GM19035 (cell line): ENCODE data around the gene NOVA2.

Experiments
- ATAC-seq: cut with Tn5 transposase; IDR thresholded peaks from one replicate; pipeline ENCODE4 v1.9.1; 2021; ENCODE audit not compliant: unreplicated experiment

Gene NOVA2

GRCh38 chr19:45968626-45969025 is 5.0 kb downstream of the NOVA2 start:
- ATAC-seq, result no peak

GRCh38 chr19:45967246-45967645 is 6.4 kb downstream of the NOVA2 start:
- ATAC-seq, result no peak

- ATAC-seq, result no peak
Measured at GRCh38 chr19:45962021-45962420, 11.6 kb downstream of the NOVA2 start.

GRCh38 chr19:45960595-45961235 is 12.9 kb downstream of the NOVA2 start:
- no peak for ATAC-seq

DNA sequence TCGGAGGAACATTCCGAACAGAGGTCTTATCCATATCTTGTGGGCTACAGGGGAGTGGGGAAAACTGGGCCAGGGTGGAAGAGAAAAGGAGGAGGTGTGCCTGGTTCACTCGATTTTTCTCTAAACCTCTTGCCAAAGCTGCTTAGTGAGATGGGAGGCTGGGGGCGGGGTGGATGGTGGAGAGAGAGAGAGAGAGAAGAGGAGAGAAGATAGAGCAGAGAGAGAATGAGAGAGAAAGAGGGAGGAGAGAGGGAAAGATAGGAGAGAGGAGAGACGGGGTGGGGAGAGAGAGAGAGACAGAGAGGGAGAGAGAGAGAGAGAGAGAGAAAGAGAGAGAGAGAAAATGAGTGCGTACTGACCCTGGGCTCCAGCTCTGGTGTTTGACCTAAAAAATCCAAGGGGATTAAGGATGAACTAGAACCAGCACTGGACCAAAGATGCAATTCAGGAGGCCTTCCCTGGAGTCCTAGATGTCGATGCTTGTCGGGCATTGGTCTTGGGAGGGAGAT is 14.1 kb downstream of the NOVA2 start:
- no peak for ATAC-seq

DNA sequence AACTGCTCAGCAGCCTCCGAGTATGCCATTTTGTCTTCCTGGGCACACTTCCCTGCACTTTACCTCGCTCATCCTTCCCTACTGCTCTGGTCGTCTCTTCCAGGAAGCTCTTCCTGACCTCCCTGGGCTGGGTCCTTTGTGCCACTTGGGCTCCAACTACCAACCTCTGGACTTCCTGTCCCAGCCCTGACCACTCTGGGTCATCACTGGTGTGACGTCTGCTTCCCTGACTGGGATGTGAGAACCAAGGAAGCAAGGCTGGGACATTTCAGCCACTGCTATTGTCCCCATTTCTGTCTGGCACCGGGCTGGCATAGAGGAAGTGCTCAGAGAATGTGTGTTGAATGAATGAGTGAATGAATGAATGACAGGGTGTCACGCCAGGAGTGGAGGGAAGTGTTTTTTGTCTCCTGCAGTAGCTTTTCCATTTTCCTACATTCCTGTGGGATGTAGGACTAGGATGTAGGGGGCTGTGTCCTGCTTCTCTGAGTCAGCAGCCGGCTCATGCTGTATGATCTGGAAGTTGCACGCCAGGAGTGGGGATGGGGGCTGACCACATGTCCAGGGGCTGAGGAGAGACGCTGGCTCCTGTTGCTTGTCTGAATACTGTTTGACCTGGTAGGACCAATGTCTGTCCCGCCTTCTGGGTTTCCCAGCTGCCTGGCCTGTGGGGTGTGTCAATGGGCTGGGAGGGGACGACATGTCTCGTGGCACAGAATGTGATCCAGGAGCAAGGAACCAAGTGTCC is 14.7 kb downstream of the NOVA2 start:
- no peak for ATAC-seq

GRCh38 chr19:45958320-45958719 is 15.3 kb downstream of the NOVA2 start:
- ATAC-seq, result no peak

DNA sequence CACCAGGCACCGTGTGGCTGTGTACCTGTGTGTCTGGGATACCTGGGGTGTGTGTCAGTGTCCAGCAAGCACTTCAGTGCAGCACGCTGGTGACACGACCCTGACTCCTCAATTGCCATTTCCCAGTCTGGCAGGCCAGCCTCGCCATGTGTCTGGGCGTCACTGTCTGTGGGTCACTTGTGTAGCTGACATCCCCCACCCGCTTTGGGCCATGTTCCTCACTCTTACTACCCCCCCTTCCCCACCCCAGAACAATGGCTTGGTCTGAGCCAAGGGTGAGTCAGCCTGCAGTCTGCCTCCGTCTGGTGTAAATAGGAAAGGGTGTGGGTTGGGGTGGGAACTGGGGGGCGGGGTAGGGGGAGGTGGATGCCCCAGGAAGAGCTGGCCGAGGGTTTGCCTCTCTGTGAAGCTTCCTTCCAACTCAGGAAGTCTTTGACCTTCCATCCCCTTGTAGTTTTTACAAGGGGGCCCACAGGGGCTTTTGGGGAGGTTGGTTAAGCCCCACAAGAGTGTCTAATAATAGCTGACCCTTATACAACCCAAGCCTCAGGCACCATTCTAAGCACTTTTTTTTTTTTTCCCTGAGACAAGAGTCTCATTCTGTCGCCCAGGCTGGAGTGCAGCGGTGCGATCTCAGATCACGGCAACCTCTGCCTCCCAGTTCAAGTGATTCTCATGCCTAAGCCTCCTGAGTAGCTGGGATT is 17.6 kb downstream of the NOVA2 start:
- ATAC-seq, result no peak

DNA sequence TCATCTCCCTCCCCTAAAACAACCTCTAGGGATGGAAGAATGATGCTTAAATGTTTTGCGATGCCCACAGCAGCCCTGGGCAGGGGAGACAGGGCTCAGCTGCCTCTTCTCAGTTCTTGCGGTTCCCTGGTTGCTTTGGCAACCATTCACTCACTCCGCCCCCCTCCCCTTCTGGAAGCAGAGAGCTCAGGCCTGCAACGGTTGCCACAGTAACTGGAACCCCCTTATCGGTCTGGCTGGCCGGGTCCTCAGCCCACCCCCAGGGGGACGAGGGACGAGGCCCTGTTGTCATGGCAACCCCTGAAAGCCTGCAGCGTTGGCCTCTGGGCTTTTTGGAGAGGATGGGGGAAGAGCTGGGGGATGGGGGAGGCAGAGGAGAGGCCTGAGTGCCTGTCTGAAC is 19.5 kb downstream of the NOVA2 start:
- ATAC-seq, result no peak

DNA sequence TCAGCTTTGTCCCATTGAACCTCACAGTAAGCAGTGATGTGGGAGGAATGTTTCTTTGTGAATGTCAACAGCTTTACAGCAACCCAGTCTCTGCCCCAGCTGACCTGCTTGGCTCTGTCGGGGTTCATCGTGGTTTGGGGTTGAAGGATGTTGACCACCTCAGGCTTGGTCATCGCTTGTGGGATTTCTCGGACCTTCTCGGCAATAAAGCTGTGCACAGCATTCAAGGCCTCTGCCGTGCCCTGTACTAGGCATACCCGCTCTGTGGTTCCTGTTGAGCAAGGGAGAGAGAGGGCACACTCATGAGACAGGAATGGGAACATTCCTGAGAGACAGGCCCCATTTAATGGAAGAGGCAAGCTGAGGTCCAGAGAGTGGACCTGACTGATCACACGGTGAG is 20.0 kb downstream of the NOVA2 start:
- no peak for ATAC-seq

DNA sequence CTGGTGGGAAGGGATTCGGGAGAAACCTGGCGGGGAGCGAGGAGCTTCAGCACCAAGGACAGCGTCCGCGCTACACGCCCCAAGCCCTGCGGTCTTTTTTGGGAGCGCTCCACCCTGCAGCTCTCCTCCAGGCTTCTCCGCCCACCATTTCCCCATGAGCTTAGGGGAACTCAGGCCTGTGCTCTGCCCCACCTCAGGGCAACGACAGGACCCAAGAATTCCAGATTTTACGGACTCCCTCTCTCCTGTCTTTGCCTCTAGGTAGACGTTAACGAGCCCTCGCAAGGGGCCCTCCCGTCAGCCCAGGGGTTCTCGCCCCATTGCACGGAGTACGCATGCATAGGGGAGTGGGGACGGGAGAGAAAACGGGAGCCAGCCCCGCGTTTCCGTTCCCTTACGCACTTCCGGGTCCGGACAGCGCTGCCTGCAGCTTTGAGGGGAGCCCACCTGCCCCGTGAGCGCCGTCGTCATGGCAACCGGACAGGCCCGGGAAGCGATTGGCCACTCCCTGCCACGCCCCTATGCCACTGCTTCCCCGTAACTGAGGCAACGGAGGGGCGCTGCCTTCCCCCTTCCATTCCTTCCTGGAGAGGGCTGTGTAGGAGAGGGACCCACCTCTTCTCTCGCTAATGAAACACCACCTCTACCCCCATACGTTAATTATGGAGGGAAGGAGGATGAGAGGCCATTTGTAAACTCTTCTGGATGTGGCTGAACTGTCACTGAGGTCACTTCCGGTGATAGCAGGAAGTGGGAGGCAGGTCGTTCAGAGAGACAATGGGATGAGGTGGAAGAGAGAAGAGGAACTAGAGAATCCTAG is 20.8 kb downstream of the NOVA2 start:
- no peak for ATAC-seq

DNA sequence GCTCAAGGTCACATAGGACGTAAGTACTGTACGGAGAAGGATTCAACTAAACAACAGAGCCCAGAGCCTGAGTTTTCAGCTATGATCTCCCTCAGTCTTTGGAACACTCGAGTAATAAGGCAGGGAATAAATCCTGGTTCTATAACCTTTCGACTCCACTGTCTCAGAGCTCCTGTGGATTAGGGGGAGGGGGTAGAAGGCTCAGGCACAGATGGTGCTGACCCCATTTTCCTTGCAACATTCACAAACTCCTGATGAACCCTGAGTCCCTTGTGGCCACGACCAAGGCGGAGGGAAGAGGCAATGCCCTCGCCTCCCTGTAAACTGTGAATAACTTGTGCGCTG is 21.4 kb downstream of the NOVA2 start:
- ATAC-seq, result no peak

GRCh38 chr19:45947926-45948325 is 25.7 kb downstream of the NOVA2 start:
- no peak for ATAC-seq

- ATAC-seq, result no peak
Measured at GRCh38 chr19:45940515-45940805, 33.2 kb downstream of the NOVA2 start.

DNA sequence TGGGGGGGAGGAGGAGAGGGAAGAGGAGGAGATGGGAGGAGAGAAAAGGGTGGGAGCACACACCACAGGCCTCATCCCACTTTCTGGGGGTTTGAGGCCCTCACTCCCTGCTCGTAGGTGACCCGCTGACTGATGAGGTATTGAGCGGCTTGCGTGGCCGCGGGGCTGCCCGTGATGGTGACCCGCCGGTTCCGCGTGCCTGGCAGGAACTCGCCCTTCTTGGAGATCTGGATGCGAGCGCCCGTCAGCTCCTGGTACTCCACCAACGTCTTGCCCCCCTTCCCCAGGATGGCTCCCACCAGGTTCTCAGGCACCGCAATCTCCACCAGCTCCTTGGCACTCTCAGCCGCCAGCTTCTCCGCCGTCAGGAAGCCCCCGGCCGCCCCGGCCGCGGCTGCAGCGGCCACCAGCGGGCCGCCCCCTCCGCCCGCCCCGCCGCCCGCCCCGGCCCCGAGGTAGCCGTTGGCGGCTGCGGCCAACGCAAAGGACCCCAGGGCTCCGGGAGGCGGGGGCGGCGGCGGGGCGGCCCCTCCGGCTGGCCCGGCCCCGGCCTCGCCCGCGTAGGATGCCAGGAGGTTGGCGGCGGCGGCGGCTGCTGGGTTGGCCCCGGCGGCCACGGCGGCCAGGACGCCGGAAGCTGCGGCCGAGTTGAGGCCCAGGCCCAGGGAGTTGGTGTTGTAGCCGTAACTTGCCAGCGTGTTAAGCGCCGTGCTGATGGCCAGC is 33.7 kb downstream of the NOVA2 start:
- ATAC-seq, result no peak

- no peak for ATAC-seq
Measured at GRCh38 chr19:45938733-45939319, 34.8 kb downstream of the NOVA2 start.

DNA sequence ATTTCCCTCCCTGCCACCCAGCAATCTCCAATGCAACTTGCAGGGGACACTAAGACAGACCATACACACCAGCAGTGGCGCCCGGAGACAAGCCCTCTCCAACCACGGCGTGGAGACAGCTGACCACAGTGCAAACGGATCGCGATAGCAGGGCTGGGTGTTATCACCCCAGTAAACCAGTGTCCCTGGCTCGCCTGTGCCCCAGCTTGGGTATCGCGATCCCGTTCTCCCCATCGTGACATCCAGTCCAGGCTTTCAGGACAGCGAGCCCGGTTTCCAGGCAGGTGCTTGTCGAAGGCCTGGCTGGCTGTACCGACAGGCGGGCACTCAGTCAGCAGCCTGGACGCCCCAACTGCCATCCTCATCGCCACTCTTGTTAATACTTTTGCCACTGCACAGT is 38.4 kb downstream of the NOVA2 start:
- ATAC-seq, result no peak

DNA sequence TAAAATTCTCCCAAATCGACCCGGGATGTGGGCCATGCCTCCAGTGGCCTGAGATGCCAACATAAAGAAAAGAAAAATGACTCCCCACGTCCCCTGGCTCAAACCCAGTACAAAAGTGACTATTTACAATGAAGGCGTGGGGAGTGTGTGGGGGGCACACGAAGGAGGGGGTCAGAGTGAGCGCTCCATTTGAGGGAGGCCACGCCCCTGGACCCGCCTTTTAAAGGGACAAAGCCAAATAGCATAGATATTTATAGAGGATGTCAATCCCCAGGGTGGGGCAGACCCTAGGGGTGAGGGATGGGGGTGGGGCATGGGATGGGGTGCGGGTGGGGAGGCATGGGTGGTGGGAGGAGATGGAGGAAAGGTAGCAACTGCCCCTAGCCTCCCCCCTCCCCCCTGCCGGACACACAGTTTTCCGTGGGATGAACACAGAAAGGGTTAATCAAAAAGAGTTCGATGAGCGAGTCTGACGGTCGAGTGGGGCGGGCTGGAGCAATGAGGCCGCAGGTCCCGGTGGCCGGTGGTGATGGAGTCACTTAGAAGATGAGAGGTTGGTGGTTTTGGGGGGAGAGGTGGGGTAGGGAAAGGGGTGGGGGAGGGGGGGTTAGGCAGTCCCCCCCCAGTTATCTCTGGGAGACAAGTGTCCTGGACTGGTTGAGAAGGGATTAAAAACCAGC is 39.0 kb downstream of the NOVA2 start:
- ATAC-seq, result no peak

DNA sequence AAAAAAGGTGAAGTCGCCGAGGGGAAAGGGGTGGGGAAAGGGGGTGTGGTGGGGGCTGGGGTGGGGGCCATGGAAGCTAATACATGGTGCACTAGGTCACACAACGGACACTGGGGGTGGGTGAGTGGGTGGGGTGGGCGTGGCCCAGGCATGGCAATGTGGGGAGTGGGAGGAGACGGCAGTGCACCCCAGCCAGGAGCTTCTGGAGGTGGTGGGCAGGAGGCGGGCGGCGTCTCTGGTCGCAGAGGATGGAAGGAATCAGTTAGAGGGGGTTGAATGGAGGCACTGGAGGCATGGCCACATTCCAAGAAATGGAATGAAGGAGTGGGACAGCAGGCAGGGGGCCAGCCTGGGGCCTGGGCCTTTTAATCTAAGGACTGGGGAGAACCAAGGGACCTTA is 39.9 kb downstream of the NOVA2 start:
- ATAC-seq, result no peak

DNA sequence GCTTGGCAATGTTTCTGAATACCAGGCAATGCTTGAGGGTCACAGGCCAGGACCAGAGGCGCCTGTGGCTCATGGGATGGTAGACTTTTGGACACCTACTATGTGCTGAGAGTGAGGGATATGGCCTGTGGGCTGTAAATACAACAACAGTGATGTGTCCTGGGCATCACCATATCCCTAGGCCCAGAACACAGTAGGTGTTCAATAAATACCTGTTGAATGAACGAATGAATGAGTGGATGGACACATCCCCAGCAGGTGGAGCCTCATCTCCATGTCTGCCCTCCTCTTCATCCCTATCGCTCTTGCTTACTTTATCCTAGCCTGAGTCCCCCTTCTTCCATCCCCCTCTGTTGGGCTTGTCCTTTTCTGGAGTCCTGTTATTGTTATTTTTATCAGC is 42.6 kb downstream of the NOVA2 start:
- ATAC-seq, result no peak
